Measurements from ENCODE around the gene PJA1. TPM values are rescaled to one million over a fixed set of nuclear protein-coding genes. Genes with fewer than 3 reads are reported as not detected.

PJA1 gene
- total RNA-seq, 6 experiments from 2014 or later = 3.9 to 10.4 (median 6.7) TPM

DNA sequence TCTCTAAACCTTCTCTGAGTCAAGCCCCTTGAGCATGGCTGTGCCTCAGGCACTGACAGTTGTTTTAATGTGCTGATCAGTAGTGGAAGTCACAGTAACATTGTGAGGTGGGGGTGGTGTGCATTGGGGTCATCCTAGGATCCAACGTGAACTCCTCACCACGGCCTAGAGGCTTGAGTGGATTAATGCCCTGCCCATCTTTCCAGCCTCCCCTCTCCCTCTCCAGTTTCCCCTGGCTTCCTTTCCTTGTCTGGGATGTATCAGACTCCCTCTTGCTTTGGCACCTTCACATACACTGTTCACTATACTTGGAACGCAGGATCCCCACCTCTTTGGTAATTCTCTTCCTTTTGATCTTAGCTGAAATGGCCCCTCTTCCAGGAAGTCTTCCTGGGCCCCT is 13.3 kb upstream of the PJA1 start:
- H3K27ac ChIP-seq = no peak overlapping the region
- no CpG with 5 or more reads among the region's 3 CpGs for WGBS (ENCODE audit: insufficient coverage, low coverage, low lambda C conversion rate, missing lambda C conversion rate)
- TF ChIP-seq, protein P1, sequence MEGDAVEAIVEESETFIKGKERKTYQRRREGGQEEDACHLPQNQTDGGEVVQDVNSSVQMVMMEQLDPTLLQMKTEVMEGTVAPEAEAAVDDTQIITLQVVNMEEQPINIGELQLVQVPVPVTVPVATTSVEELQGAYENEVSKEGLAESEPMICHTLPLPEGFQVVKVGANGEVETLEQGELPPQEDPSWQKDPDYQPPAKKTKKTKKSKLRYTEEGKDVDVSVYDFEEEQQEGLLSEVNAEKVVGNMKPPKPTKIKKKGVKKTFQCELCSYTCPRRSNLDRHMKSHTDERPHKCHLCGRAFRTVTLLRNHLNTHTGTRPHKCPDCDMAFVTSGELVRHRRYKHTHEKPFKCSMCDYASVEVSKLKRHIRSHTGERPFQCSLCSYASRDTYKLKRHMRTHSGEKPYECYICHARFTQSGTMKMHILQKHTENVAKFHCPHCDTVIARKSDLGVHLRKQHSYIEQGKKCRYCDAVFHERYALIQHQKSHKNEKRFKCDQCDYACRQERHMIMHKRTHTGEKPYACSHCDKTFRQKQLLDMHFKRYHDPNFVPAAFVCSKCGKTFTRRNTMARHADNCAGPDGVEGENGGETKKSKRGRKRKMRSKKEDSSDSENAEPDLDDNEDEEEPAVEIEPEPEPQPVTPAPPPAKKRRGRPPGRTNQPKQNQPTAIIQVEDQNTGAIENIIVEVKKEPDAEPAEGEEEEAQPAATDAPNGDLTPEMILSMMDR (IDR thresholded peaks at IDR 0.05) = no peak
- TF ChIP-seq POLR2A (IDR thresholded peaks at IDR 0.05) = no peak
- no peaks in the 10 kb centered on the region for H3K4me1 ChIP-seq
- no peaks in the 10 kb centered on the region for H3K9me3 ChIP-seq
- no peaks in the 10 kb centered on the region for H3K36me3 ChIP-seq
- no peak for ATAC-seq
- no peak overlapping the region for H3K4me3 ChIP-seq
- no peak for DNase-seq
- intact Hi-C loops (cut with DNase I) = no loop called here
- no peaks in the 10 kb centered on the region for H3K27me3 ChIP-seq

DNA sequence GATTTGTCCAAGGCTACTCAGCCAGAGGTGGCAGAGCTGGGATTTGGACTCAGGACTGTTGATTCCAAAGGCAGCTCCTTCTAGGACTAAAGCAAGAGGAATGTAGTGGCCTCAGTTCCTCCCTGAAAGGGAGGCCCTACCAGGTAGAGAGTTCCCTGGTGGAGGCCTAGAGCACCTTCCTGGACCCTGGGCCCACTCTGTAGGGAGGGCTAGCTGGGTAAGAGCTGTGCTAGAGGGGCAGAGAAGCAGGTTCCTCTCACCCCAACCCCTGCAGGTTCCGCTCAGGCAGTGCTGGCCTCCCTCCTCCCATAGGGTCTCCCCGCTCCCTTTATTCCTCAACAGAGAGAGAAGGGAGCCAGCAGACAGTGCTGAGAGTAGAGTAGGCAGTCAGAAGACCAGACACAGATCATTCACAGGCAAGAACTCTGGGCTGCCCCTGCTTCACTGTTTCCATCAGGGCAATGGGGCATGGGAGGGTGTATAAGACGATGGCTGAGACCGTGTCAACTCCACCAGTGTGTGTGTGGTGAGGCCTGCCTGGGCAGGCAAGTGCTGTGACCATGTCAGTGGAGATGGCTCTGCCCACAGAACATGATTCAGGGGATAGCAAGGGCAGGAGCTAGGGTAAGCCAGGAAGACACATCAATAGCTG is 12.4 kb upstream of the PJA1 start:
- DNase-seq (no peak), ATAC-seq (no peak)
- no peak for TF ChIP-seq POLR2A (IDR thresholded peaks at IDR 0.05)
- TF ChIP-seq, protein P1 (IDR thresholded peaks at IDR 0.05) = no peak
- Histone ChIP-seq H3K27me3 (no peaks in the 10 kb centered on the region), H3K27ac (no peak overlapping the region), H3K36me3 (no peaks in the 10 kb centered on the region), H3K4me1 (no peaks in the 10 kb centered on the region), H3K9me3 (no peaks in the 10 kb centered on the region), H3K4me3 (no peak overlapping the region)
- 100% methylated on average over 3 of the region's 4 CpGs for WGBS (ENCODE audit: insufficient coverage, low coverage, low lambda C conversion rate, missing lambda C conversion rate)
- intact Hi-C loops (cut with DNase I) = no loop called here

DNA sequence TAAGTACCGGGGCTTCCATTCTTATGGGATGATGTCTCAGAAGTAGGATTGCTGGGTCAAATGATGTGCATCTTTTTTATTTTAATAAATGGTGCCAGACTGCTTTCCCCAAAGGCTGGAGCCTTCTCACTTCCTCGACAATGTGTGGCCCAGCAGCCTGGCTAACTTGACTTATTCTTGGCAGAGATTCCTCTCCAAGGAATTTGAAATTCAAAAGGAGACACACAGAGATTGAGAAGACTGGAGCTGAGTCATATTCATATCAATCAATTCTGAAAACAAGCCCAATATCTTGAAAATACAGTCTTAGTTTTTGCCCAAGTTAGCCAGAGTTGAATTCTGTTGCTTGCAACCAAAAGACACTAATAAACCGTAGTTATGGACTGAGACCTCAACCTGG is 10.8 kb upstream of the PJA1 start:
- Histone ChIP-seq H3K36me3 (no peaks in the 10 kb centered on the region), H3K9me3 (no peaks in the 10 kb centered on the region), H3K27ac (no peak overlapping the region), H3K4me1 (no peaks in the 10 kb centered on the region), H3K27me3 (no peaks in the 10 kb centered on the region), H3K4me3 (no peak overlapping the region)
- intact Hi-C loops (cut with DNase I) = no loop called here
- 56% methylated on average over 2 of the region's 3 CpGs for WGBS (ENCODE audit: insufficient coverage, low coverage, low lambda C conversion rate, missing lambda C conversion rate)
- ATAC-seq (no peak), DNase-seq (no peak)
- no peak for TF ChIP-seq POLR2A (IDR thresholded peaks at IDR 0.05)
- TF ChIP-seq, protein P1 (IDR thresholded peaks at IDR 0.05) = no peak

DNA sequence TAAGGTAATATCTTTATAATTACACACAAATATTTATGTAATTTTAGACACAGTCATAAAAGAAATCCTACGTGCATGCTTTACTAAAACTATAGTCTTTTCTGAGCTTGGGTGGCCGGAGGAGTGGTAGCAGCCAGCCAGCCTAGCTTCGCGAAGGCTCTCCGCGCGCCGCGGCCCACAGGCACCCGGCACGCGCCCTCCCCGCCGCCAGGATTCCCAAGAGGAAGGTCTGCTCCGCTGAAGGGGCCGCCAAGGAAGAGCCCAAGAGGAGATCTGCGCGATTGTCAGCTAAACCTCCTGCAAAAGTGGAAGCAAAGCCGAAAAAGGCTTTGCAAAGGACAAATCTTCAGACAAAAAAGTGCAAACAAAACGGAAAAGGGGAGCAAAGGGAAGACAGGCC is 8.7 kb upstream of the PJA1 start:
- no peak overlapping the region for H3K27ac ChIP-seq
- TF ChIP-seq, protein P1 (IDR thresholded peaks at IDR 0.05) = no peak
- TF ChIP-seq POLR2A (IDR thresholded peaks at IDR 0.05) = no peak
- no peaks in the 10 kb centered on the region for H3K9me3 ChIP-seq
- H3K27me3 ChIP-seq = no peaks in the 10 kb centered on the region
- H3K4me1 ChIP-seq = no peaks in the 10 kb centered on the region
- WGBS (ENCODE audit: insufficient coverage, low coverage, low lambda C conversion rate, missing lambda C conversion rate) = 36% methylated on average over 20 of the region's 20 CpGs
- H3K36me3 ChIP-seq = no peaks in the 10 kb centered on the region
- H3K4me3 ChIP-seq = no peak overlapping the region
- intact Hi-C loops (cut with DNase I) = no loop called here
- ATAC-seq (no peak), DNase-seq (no peak)

DNA sequence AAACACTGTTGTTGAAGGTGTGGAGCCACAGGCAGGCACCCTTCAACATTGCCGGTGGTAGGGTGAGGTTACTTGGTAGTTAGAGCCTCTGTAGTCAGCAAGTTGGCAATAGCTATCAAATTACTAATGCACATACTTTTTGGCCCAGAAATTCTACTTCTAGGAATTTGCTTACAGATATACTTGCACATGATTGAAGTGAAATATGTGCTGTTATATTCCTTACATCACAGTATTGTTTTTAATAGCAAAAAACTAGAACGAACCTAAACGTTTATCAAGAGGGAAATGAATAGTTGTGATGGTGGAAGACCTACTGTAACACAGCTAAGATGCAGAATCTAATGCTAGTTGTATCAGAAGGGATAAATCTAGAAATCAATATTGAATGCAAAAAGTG is 7.7 kb upstream of the PJA1 start:
- Histone ChIP-seq H3K27me3 (no peaks in the 10 kb centered on the region), H3K36me3 (no peaks in the 10 kb centered on the region), H3K4me1 (no peaks in the 10 kb centered on the region), H3K27ac (no peak overlapping the region), H3K4me3 (no peak overlapping the region), H3K9me3 (no peaks in the 10 kb centered on the region)
- DNase-seq (no peak), ATAC-seq (no peak)
- intact Hi-C loops (cut with DNase I) = no loop called here
- 44% methylated on average over 3 of the region's 3 CpGs for WGBS (ENCODE audit: insufficient coverage, low coverage, low lambda C conversion rate, missing lambda C conversion rate)
- no peak for TF ChIP-seq POLR2A (IDR thresholded peaks at IDR 0.05)
- TF ChIP-seq, protein P1 (IDR thresholded peaks at IDR 0.05) = no peak

Data from right lobe of liver (tissue), 6 donors.